Natural killer cell (primary cell): ENCODE measurements around the gene CROCC2. TPM values are rescaled to one million over a fixed set of nuclear protein-coding genes. Genes with fewer than 3 reads are reported as not detected.

Experiments
- ATAC-seq, 3 donors: fragments of 150-1000 bp in 2 of 3; fragments of 200-7000 bp in 1 of 3; cut with Tn5 transposase; 1 replicate in 1 of 3; 2 replicates in 2 of 3; pipeline ENCODE4 v1.10.0; 2021; ENCODE audit warnings: mild to moderate bottlenecking in 2 of 3, moderate library complexity in 2 of 3
- DNase-seq, 2 donors: peaks; one replicate each; pipeline versions ENCODE4 v3.0.0 to v3.0.0-alpha.2; 2013 to 2021; ENCODE audit warnings: mixed read lengths in 1 of 2
- H3K27ac ChIP-seq: one replicate; pipeline ENCODE4 v1.5.1; 2013; ENCODE audit warnings: mild to moderate bottlenecking, low read length
- H3K27me3 ChIP-seq: one replicate; pipeline ENCODE4 v1.6.1; 2013; ENCODE audit warnings: low read length; ENCODE audit not compliant: control insufficient read depth, insufficient read depth
- H3K36me3 ChIP-seq: one replicate; pipeline ENCODE4 v1.6.1; 2013; ENCODE audit warnings: low read length; ENCODE audit not compliant: control insufficient read depth, insufficient read depth
- H3K4me1 ChIP-seq: one replicate; pipeline ENCODE4 v1.6.1; 2013; ENCODE audit warnings: low read length; ENCODE audit not compliant: control insufficient read depth, insufficient read depth
- H3K4me3 ChIP-seq: one replicate; pipeline ENCODE4 v1.5.1; 2013; ENCODE audit warnings: low read length
- H3K9me3 ChIP-seq: one replicate; pipeline ENCODE4 v1.6.1; 2013; ENCODE audit warnings: low read length; ENCODE audit not compliant: control insufficient read depth, insufficient read depth
- H3K27ac Mint-ChIP-seq, 2 donors: one replicate each; pipeline ENCODE4 v1.8.0; 2022; ENCODE audit warnings: mild to moderate bottlenecking in 2 of 2, mixed read lengths in 2 of 2, moderate library complexity in 1 of 2
- H3K27me3 Mint-ChIP-seq, 2 donors: one replicate each; pipeline ENCODE4 v1.8.0; 2022; ENCODE audit warnings: low read depth in 2 of 2, mixed read lengths in 2 of 2
- H3K36me3 Mint-ChIP-seq: one replicate; pipeline ENCODE4 v1.8.0; 2022; ENCODE audit warnings: mixed read lengths
- H3K4me1 Mint-ChIP-seq, 2 donors: one replicate each; pipeline ENCODE4 v1.8.0; 2022; ENCODE audit warnings: mixed read lengths in 2 of 2
- H3K4me3 Mint-ChIP-seq: one replicate; pipeline ENCODE4 v1.8.0; 2022; ENCODE audit warnings: mild to moderate bottlenecking, moderate library complexity, mixed read lengths
- H3K9me3 Mint-ChIP-seq, 2 donors: one replicate each; pipeline ENCODE4 v1.8.0; 2022; ENCODE audit warnings: mixed read lengths in 2 of 2
- WGBS: methylation state at CpG from one replicate; pipeline ENCODE4 v1.1.7; 2013; ENCODE audit warnings: missing lambda C conversion rate; ENCODE audit not compliant: insufficient coverage; 5-methylcytosine and 5-hydroxymethylcytosine counted together
- intact Hi-C: fragments of 100-400 bp; cut with micrococcal nuclease; formaldehyde crosslinking; loops from one replicate; pipeline ENCODE4 v1.14.2; 2022
- total RNA-seq, 4 donors: library from RNA; stranded (reverse); fragments of 120-200 nt in 1 of 4; gene quantifications; one replicate each; pipeline versions ENCODE4 v1.2.3 to v1.2.4, GENCODE V29; 2013 to 2022
- TF ChIP-seq, protein P1 (sequence below): fragments of 200-600 bp; IDR thresholded peaks from one replicate; pipeline ENCODE4 v1.8.0; 2022; ENCODE audit warnings: antibody characterized with exemption

CROCC2 gene
- total RNA-seq, 3 donors from 2014 or later (not counting 1 experiment from before 2014, with no cell fraction given): 0.14 TPM; not detected in 2

DNA sequence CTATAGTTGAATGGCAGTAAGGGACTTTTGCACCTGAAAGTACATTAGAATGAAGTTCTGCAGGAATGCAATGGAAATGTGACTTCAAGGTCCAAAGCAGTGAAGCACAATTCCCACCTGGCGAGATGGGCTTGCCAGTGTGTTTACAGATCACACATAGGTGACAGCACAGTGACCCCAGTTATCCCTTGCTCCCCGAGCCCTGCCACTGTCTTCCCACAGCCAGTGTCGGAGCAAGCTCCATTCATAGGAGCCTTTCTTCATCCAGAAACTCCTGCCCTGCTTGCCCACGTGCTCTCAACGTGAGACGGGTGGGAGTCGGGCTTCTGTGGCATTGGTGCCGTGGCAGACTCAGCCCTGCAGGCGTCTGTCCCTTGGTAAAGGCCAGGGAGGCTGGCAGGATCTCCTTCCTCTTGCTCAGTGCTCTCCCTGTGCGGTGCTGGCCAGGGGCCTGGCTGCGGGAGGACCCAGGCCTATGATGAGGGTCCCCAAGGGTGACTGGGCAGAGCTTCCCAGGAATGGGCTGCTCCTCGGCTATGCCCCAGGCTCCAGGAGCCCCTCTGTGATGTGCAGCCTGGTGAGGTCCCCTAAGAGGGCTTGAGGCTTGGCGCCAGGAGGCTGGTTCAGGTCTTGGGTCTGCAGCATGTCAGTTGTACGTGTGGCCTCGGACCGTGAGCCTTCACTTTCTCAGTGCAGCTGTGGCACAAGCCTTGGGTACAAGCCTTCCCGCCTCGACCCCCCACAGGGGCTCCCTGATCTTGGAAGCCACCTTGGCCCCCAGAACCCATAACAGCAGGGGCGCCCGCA lies 132.4 kb downstream of the CROCC2 start:
- intact Hi-C loops: no loop called here
- Histone ChIP-seq H3K27ac (no peak overlapping the region), H3K27me3 (no peaks in the 10 kb centered on the region), H3K9me3 (no peaks in the 10 kb centered on the region), H3K4me1 (peaks cover 21% of the 10 kb centered on the region), H3K36me3 (no peaks in the 10 kb centered on the region), H3K4me3 (no peak overlapping the region)
- H3K4me1 Mint-ChIP-seq: no peaks in the 10 kb centered on the region
- peaks cover 3 to 15% of the 10 kb centered on the region in 2 donors for H3K27me3 Mint-ChIP-seq
- no peaks in the 10 kb centered on the region for H3K9me3 Mint-ChIP-seq
- DNase-seq (no peak), ATAC-seq (no peak)
- H3K36me3 Mint-ChIP-seq: no peaks in the 10 kb centered on the region
- TF ChIP-seq, protein P1, sequence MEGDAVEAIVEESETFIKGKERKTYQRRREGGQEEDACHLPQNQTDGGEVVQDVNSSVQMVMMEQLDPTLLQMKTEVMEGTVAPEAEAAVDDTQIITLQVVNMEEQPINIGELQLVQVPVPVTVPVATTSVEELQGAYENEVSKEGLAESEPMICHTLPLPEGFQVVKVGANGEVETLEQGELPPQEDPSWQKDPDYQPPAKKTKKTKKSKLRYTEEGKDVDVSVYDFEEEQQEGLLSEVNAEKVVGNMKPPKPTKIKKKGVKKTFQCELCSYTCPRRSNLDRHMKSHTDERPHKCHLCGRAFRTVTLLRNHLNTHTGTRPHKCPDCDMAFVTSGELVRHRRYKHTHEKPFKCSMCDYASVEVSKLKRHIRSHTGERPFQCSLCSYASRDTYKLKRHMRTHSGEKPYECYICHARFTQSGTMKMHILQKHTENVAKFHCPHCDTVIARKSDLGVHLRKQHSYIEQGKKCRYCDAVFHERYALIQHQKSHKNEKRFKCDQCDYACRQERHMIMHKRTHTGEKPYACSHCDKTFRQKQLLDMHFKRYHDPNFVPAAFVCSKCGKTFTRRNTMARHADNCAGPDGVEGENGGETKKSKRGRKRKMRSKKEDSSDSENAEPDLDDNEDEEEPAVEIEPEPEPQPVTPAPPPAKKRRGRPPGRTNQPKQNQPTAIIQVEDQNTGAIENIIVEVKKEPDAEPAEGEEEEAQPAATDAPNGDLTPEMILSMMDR: no peak
- no peak overlapping the region for H3K27ac Mint-ChIP-seq
- WGBS: 89% methylated on average over 20 of the region's 20 CpGs
- peak overlapping the region; percentile 79 for H3K4me3 Mint-ChIP-seq

DNA sequence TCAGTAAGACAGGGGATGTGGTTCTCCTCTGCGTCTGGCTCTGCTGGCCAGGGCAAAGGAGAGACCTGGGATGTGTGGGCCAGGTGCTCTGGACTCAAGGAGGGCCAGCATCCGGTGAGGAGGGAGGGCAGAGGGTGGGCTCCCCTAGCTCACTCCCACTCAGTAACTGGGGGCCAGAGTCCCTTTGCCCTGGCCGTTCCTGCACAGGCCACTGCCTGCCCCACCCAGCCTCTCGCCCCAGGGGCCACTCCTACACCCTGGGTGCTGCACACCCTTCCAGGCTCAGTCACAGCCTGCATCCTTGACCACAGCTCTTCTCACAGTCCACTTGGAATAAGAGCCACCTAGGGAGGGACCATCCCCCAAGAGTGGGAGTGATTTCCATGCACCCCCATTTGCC lies 133.3 kb downstream of the CROCC2 start:
- intact Hi-C loops: no loop called here
- Mint-ChIP-seq H3K4me3 (no peak overlapping the region), H3K4me1 (no peaks in the 10 kb centered on the region), H3K9me3 (no peaks in the 10 kb centered on the region), H3K27me3 (peaks cover 3 to 20% of the 10 kb centered on the region in 2 donors), H3K36me3 (no peaks in the 10 kb centered on the region), H3K27ac (no peak overlapping the region)
- no peak overlapping the region for H3K4me3 ChIP-seq
- no peaks in the 10 kb centered on the region for H3K27me3 ChIP-seq
- DNase-seq (no peak), ATAC-seq (no peak)
- no peaks in the 10 kb centered on the region for H3K36me3 ChIP-seq
- 89% methylated on average over 4 of the region's 4 CpGs for WGBS
- TF ChIP-seq, protein P1: no peak
- H3K9me3 ChIP-seq: no peaks in the 10 kb centered on the region
- H3K4me1 ChIP-seq: peaks cover 21% of the 10 kb centered on the region
- no peak overlapping the region for H3K27ac ChIP-seq

DNA sequence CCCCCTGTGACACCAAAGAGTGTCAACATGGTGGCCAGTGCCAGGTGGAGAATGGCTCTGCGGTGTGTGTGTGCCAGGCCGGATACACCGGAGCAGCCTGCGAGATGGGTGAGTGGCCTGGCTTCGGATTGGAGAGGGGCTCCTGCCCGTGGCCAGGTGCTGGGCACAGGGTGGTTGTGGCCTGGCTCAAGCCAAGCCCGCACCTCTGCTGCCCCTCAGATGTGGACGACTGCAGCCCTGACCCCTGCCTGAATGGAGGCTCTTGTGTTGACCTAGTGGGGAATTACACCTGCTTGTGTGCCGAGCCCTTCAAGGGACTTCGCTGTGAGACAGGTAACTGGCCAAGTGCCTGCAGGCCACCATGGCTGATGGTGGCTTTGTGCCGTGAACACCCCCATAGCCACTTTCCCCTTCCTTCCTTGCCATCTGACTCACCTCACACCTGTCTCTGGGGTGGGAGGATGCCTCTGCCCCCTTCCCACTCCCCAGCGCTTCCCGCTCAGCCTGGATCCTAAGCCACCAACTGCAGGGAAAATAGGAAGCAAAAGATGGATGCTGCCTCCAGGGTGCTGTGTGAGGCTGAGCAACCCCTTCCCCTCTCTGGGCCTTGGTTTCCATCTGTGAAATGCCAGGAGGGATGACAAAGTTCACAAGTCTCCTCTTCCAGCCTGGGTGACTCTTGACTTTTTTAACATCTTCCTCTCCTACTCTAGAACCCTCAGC lies 134.1 kb downstream of the CROCC2 start:
- Mint-ChIP-seq H3K27ac (no peak overlapping the region), H3K4me3 (no peak overlapping the region)
- DNase-seq: no peak

More for the DNA sequence above, 134.1 kb downstream of the CROCC2 start:
- Mint-ChIP-seq H3K36me3 (no peaks in the 10 kb centered on the region), H3K9me3 (no peaks in the 10 kb centered on the region), H3K27me3 (peaks cover 3 to 24% of the 10 kb centered on the region in 2 donors), H3K4me1 (no peaks in the 10 kb centered on the region)
- ATAC-seq: no peak
- Histone ChIP-seq H3K27me3 (no peaks in the 10 kb centered on the region), H3K4me3 (no peak overlapping the region), H3K27ac (no peak overlapping the region), H3K36me3 (no peaks in the 10 kb centered on the region), H3K9me3 (no peaks in the 10 kb centered on the region), H3K4me1 (peaks cover 21% of the 10 kb centered on the region)
- intact Hi-C loops: no loop called here
- TF ChIP-seq, protein P1: no peak
- 93% methylated on average over 13 of the region's 13 CpGs for whole genome bisulfite sequencing
